HG03060 (cell line): ENCODE data around the gene MAGED2.
"Not testable (repeated sequence)": the region's sequence is repeated elsewhere in the genome, so short reads cannot be mapped to it uniquely, and the experiment has no call there.

Experiments used
- ATAC-seq: cut with Tn5 transposase; IDR thresholded peaks from one replicate; pipeline ENCODE4 v1.9.1; 2021; ENCODE audit warnings: low read depth, moderate number of reproducible peaks; ENCODE audit not compliant: unreplicated experiment

The MAGED2 gene

DNA sequence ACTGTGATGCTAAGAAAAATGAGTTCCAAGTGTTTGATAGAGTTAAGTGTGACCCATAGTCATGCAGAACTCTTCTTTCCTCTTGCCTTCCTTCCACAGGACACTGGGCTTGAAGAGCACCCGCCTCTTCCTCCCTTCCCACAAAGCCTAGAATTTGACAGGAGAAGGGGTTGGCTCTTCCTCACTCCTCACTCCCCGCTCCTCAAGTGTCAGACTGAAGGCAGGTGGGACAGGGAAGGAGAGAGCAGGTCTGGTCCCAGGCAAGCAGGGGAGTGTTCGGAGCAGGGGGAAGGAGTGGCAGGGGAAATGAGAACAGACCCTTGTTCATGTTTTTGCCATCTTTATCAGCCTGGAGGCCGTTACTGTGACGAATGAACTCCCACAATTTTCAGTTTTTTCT, 10.7 kb downstream of the MAGED2 start:
- ATAC-seq, result no peak

DNA sequence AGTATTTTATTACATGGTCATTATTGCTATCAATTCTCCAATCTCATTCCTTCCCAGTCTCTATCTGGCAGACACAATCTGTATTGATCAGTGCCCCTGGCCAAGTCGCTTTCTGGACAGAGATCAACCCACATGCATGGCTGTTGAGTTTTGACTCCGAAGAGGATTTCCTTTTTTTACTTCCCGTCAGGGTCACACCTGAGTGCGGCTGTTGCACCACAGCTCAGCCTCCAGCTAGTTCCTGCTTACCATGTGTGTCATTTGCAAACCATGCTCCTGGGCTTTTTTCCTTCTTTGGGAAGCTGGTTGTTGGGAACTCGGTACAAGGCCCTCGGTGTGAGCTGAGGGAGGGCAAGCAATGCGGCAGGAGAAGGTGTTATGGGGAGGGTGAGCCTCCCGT, 11.7 kb downstream of the MAGED2 start:
- ATAC-seq, result no peak

DNA sequence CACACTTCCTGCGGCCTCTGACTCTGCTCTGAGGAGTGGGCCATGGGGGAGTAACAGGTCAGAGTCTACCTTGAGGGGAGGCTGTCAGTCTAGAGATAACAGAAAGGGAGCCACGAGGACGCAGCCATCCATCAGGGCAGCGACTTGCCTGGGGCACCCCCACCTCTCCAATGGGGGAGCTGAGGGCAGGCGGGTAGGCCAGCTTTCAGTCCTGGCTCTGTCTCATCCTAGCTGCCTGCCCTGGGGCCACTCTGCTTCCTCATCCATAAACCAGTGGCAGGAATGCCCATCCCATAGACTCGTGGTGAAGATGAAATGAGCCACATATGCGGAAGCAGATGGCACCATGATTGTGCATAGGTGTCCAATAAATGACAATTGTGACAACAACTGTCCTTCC, 13.2 kb downstream of the MAGED2 start:
- ATAC-seq, result no peak

DNA sequence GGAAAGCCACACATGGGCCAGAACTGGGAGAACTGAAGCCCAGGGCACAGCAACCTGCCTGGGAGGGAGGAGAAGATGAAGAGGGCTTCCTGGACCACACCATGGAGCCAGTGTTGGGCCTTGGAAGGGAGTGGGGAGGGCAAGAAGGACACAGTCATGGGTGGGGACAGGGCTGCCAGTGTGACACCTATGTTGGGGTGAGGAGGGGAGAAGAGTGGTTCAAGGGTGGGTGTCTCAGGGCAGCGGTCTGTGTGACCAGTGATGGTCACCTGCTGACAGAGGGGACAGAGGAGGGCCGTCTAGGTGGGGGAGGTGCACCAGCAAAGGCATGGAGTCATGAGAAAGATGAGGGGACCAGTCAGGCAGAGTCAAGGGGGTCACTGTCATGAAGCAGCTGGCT, 13.8 kb downstream of the MAGED2 start:
- no peak for ATAC-seq

DNA sequence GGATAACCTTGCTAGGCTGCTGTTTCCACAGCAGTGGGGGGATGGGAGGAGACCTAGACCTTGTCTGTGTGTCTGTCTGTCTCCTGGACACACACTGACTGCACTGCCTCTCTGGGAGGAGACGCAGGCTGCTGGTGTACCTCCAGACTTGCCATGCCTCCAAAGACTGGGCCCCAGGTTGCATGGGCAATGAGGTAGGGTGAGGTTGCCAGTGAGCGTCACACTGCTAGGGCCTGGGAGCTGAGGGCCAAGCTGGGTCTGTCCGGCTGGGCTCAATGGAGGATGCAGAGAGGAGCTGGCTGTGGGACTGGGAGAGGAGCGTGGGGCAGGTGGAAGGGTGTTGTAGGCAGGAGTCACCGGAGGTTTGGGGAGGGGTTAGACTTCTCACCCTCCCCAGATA, 16.6 kb downstream of the MAGED2 start:
- no peak for ATAC-seq

DNA sequence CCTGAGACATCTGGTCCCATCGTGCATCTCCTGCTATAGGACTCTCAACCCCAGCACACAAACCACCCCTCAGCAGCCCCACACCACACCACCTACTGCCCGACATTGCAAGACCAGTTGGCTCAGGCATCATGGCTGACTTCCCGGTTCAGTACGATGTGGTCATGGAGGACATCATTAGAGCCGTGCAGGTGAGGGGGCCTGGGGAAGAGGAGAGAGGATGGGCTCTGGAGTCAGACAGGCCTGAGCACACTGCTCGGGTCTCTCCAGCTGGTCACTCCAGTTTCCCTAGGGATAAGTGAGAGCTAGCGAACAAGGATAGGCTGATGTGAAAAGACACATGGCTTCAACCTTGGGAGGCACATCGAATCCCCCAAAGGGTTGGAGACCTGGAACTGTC, 17.2 kb downstream of the MAGED2 start:
- no peak for ATAC-seq

DNA sequence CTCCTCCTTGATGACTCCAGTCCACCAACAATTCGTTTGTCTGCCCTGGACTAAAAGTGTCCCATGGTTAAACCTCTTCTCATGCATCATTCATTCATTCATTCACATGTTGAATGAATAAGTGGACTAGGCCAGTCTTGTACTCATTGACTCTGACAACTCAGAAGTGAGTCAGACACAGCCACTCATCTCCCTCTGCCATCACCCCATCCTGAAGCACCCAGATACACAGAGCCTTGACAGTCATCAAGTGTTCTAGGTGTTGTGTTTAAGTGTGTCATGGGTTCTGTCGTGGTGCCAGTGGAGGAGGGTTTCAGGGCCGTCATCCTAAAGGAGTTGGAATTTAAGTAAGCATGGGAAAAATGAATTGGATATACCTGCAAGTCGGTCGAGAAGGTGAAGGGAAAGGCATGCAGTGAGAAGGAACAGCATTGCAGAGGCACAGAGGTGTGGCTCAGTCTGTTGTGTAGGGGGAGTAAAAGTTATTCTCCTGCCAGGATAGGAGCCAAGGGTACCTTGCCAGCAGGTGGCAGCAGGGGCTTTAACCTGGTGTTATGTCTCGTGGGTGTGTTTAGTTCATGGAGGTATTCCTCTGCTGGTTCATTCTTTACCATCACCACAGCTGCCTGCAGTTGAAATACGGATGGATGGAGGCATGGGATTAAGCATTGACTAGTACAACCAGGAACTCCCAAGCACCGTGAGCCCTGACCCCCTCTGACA, 18.3 kb downstream of the MAGED2 start:
- ATAC-seq, result no peak

DNA sequence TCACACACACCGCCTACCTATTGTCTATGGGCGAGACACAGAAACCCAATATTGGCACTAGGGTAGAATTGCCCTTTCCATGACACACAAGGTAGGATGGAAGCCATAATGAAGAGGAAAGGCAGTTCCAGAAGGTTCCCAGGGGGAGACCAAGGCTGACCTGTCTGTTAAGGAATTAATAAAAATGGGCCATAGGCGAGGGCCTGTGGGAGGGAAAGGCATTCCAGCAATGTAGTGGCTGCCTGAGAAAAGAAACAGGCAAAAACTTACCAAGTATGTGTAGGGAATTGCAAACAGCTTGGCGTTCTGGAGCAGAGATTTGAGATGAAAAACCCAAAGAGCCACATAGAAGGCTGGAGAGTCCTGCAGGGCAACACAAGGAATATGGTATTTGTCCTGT, 19.1 kb downstream of the MAGED2 start:
- no peak for ATAC-seq

DNA sequence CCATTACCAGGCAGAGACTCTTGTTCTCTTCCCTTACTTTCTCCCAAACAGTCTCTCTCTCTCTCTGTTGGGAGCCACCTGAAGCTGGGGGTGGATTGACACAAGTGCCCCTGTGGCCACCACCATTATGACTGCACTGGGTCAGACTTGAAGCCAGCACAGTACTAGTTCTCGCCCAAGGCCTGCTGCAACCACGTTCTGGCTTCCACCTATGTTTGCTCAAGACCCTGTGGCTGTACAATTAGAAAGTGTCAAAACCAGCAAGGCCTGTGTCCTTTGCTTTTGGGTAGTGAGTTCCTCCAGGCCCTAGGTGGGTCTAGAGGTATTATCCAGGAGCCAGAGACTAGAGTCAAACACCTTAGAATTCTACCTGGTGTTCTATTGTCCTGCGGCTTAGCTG, 31.0 kb downstream of the MAGED2 start:
- ATAC-seq, result no peak

DNA sequence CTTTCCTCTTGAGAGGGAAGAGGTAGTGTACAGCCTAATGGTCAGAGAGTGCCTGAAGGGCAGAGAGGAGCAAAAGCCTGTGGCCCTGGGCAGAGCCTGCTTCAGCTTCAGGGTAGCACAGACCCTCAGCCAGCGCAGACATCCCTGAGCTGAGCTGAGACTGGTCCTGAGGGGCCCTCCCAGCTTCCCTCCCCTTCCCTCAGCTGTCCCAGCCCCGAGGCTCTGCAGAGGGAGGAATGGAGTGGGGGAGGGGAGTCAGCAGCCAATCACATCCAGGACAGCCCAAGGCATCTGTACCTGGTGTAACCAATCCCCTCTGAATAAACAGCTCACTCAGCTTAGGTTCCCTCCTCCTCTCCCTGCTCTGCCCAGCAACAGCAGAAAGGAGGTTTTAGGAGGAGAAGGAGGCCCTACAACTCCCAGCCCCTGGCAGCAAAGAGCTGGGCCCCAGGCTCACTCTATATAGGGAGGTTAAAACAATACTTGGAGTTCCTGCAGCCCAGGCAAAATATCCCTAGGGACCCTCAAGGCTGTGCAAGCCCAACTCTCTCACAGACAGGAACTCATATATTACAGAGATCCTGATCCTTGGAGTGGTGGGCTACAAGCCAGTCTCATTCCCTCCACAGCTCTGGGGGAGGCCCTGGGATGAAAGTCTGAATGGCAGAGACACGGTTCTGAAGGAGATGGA, 33.8 kb downstream of the MAGED2 start:
- ATAC-seq, result not testable (repeated sequence)

DNA sequence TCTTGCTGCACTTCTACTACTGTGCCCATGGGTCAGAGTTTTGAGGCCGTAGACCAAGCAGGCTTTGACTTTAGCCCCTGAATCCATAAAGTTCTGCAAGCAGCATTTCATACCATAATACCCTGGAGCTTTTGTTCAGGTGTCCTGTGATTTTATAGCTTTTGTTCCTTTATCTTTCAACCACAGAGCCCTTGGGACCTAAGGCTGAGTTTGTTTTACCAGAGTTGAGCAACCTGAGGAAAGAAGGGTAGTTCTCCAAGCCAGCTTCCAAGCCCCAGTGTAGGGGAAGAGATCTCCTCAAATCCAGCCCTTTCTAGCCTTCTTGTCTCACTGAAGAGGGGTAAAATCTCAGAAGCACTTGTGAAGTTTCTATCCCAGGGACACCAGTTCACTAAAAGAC, 35.1 kb downstream of the MAGED2 start:
- ATAC-seq, result no peak

DNA sequence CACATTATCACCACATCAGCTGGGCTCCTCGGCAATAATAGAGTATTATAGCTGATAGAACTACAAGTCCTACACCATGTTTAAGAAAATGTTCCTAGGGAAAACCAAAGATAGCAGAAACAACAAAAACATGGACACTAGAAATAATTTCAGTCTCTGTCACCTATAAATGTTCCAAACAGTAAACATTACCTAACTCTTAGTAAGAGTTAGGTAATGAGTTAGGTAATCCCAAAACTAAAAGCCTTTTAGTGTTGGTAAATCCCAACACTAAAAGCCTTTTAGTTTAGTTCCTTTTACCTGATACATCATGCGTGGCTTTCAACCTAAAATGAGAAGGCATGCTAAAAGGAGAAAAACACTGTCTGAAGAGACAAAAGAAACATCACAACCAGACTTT, 35.5 kb downstream of the MAGED2 start:
- ATAC-seq, result no peak

DNA sequence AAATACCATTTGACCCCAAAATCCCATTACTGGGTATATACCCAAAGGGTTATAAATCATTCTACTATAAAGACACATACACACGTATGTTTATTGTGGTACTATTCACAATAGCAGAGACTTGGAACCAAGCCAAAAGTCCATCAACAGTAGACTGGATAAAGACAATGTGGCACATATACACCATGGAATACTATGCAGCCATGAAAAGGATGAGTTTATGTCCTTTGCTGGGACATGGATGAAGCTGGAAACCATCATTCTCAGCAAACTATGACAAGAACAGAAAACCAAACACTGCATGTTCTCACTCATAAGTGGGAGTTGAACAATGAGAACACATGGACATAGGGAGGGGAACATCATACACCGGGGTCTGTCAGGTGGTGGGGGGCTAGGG, 40.2 kb downstream of the MAGED2 start:
- ATAC-seq, result not testable (repeated sequence)

DNA sequence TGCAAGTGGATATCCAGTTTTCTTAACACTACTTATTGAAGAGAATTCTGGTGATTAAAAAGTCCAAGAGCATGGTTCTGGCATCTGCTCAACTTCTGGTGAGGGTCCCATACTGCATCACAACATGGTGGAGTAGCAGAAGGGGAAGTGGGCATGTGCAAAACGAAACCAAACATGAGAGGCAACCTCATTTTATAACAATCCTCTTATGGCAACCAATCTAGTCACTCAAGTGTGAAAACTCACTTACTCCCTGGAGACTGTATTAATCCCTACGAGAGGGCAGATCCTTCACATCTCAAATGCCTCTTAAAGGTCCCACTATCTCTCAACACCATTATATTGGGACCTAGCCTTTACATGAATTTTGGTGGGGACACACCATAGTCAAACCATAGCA, 57.7 kb downstream of the MAGED2 start:
- no peak for ATAC-seq
